A549 (cell line): ENCODE results near the gene AFAP1L2.

ENCODE experiments used
- CTCF ChIP-seq: fragments of >200 bp; sonication (Bioruptor Twin); formaldehyde crosslinking; IDR thresholded peaks from 3 replicates; pipeline ENCODE4 v1.5.1; 2016
- ELK1 ChIP-seq: fragments of 150-350 bp; IDR thresholded peaks from 2 replicates; pipeline ENCODE4 v1.6.1; 2014; ENCODE audit warnings: low read depth, mild to moderate bottlenecking, low read length
- MAZ ChIP-seq: fragments of 150-350 bp; IDR thresholded peaks from 2 replicates; pipeline ENCODE4 v1.6.1; 2014; ENCODE audit warnings: antibody characterized with exemption, low read depth, low read length, borderline replicate concordance
- POLR2AphosphoS2 ChIP-seq: conservative IDR thresholded peaks from 2 replicates; pipeline ENCODE4 v1.6.1; 2012; ENCODE audit warnings: low read length, improper control_type of control experiment, inconsistent platforms
- SMC3 ChIP-seq: fragments of >200 bp; sonication (Bioruptor Twin); formaldehyde crosslinking; IDR thresholded peaks from 3 replicates; pipeline ENCODE4 v1.6.1; 2018; ENCODE audit warnings: inconsistent platforms
- USF2 ChIP-seq: fragments of 450-650 bp; IDR thresholded peaks from 2 replicates; pipeline ENCODE4 v1.6.1; 2014; ENCODE audit warnings: antibody characterized with exemption

GRCh38 chr10:114387784-114388183 lies 16.5 kb downstream of the AFAP1L2 start:
- TF ChIP-seq POLR2AphosphoS2 (no peak), SMC3 (no peak), ELK1 (no peak), CTCF (no peak), MAZ (no peak), USF2 (no peak)
